Muscle of leg (tissue), 11 donors: ENCODE results near the gene PPFIBP1. TPM values are rescaled to one million over a fixed set of nuclear protein-coding genes. Genes with fewer than 3 reads are reported as not detected.
A peak's percentile ranks its signal among the peaks of the same experiment; 100 is the strongest.

Experiments used
- DNase-seq: peaks from one replicate; pipeline ENCODE4 v3.0.0; 2013
- H3K27ac ChIP-seq: one replicate; pipeline ENCODE4 v1.5.1; 2013; ENCODE audit warnings: mild to moderate bottlenecking, low read length, control low read depth
- H3K27me3 ChIP-seq: one replicate; pipeline ENCODE4 v1.6.1; 2013; ENCODE audit warnings: low read length; ENCODE audit not compliant: control insufficient read depth, insufficient read depth
- H3K36me3 ChIP-seq: one replicate; pipeline ENCODE4 v1.6.1; 2013; ENCODE audit warnings: low read length; ENCODE audit not compliant: control insufficient read depth, insufficient read depth
- H3K4me1 ChIP-seq: one replicate; pipeline ENCODE4 v1.6.1; 2013; ENCODE audit warnings: low read length; ENCODE audit not compliant: control insufficient read depth, insufficient read depth
- H3K4me3 ChIP-seq: one replicate; pipeline ENCODE4 v1.5.1; 2013; ENCODE audit warnings: low read length, control low read depth
- H3K9me3 ChIP-seq: replicated peaks from 2 replicates; pipeline ENCODE4 v1.6.1; 2013; ENCODE audit warnings: low read depth, low read length; ENCODE audit not compliant: control insufficient read depth
- WGBS: methylation state at CpG from one replicate; pipeline ENCODE4 v1.1.5; 2013; ENCODE audit warnings: missing lambda C conversion rate; ENCODE audit not compliant: insufficient coverage; 5-methylcytosine and 5-hydroxymethylcytosine counted together
- polyA plus RNA-seq, 8 donors: library from polyadenylated mRNA; unstranded; fragments of 120-200 nt; gene quantifications; one replicate each; pipeline versions ENCODE4 v1.2.1 to v1.2.3, GENCODE V29; 2013; ENCODE audit warnings: inconsistent platforms in 1 of 8, low replicate concordance in 1 of 8; ENCODE audit not compliant: insufficient read length in 8 of 8, insufficient read depth in 1 of 8
- total RNA-seq: library from RNA; stranded (reverse); fragments of 120-200 nt; gene quantifications from one replicate; pipeline ENCODE4 v1.2.4, GENCODE V29; 2013

PPFIBP1 gene
- total and polyA plus RNA-seq, 9 donors, result 24.1 to 51.4 (median 37.3) TPM

- H3K9me3 ChIP-seq, result no peaks in the 10 kb centered on the region
Measured at GRCh38 chr12:27672643-27673042, 148.6 kb downstream of the PPFIBP1 start.

GRCh38 chr12:27673101-27673718 lies 149.2 kb downstream of the PPFIBP1 start:
- Histone ChIP-seq H3K4me1 (no peaks in the 10 kb centered on the region), H3K27ac (peak overlapping the region; percentile 73), H3K4me3 (no peak overlapping the region), H3K27me3 (no peaks in the 10 kb centered on the region), H3K36me3 (peaks cover 20% of the 10 kb centered on the region), H3K9me3 (no peaks in the 10 kb centered on the region)
- no CpG with 5 or more reads among the region's 3 CpGs for WGBS
- peak; percentile 94 for DNase-seq

More at GRCh38 chr12:27672643-27673042, 148.6 kb downstream of the PPFIBP1 start:
- peak; percentile 89 for DNase-seq
- Histone ChIP-seq H3K27me3 (no peaks in the 10 kb centered on the region), H3K36me3 (peaks cover 25% of the 10 kb centered on the region), H3K4me3 (no peak overlapping the region), H3K4me1 (no peaks in the 10 kb centered on the region), H3K27ac (peak overlapping the region; percentile 73)
- WGBS, result no CpG with 5 or more reads among the region's 1 CpG

- H3K27me3 ChIP-seq, result no peaks in the 10 kb centered on the region
Measured at GRCh38 chr12:27674989-27675388, 151.0 kb downstream of the PPFIBP1 start.

GRCh38 chr12:27680619-27681018 lies 156.6 kb downstream of the PPFIBP1 start:
- Histone ChIP-seq H3K9me3 (no peaks in the 10 kb centered on the region), H3K4me3 (no peak overlapping the region), H3K4me1 (no peaks in the 10 kb centered on the region), H3K36me3 (peaks cover 46% of the 10 kb centered on the region), H3K27ac (no peak overlapping the region), H3K27me3 (no peaks in the 10 kb centered on the region)
- no peak for DNase-seq

More at GRCh38 chr12:27674989-27675388, 151.0 kb downstream of the PPFIBP1 start:
- Histone ChIP-seq H3K36me3 (peaks cover 24% of the 10 kb centered on the region), H3K4me1 (no peaks in the 10 kb centered on the region), H3K9me3 (no peaks in the 10 kb centered on the region), H3K4me3 (no peak overlapping the region), H3K27ac (no peak overlapping the region)
- DNase-seq, result no peak
- no CpG with 5 or more reads among the region's 2 CpGs for WGBS

- no CpG with 5 or more reads among the region's 2 CpGs for WGBS
- no peak overlapping the region for H3K27ac ChIP-seq
- DNase-seq, result no peak
- H3K36me3 ChIP-seq, result peaks cover 37% of the 10 kb centered on the region
- H3K9me3 ChIP-seq, result no peaks in the 10 kb centered on the region
- no peaks in the 10 kb centered on the region for H3K27me3 ChIP-seq
- no peak overlapping the region for H3K4me3 ChIP-seq
- no peaks in the 10 kb centered on the region for H3K4me1 ChIP-seq
Measured at GRCh38 chr12:27682534-27682933, 158.5 kb downstream of the PPFIBP1 start.

GRCh38 chr12:27685274-27685673 lies 161.3 kb downstream of the PPFIBP1 start:
- WGBS, result no CpG with 5 or more reads among the region's 2 CpGs
- no peak for DNase-seq
- Histone ChIP-seq H3K27me3 (no peaks in the 10 kb centered on the region), H3K4me3 (no peak overlapping the region), H3K36me3 (peaks cover 44% of the 10 kb centered on the region), H3K4me1 (no peaks in the 10 kb centered on the region), H3K27ac (no peak overlapping the region), H3K9me3 (no peaks in the 10 kb centered on the region)

- H3K9me3 ChIP-seq, result no peaks in the 10 kb centered on the region
- no peak for DNase-seq
- H3K4me3 ChIP-seq, result no peak overlapping the region
- no peak overlapping the region for H3K27ac ChIP-seq
- no peaks in the 10 kb centered on the region for H3K4me1 ChIP-seq
- no peaks in the 10 kb centered on the region for H3K27me3 ChIP-seq
- H3K36me3 ChIP-seq, result peaks cover 43% of the 10 kb centered on the region
Measured at GRCh38 chr12:27686147-27686546, 162.1 kb downstream of the PPFIBP1 start.

GRCh38 chr12:27688671-27689070 lies 164.7 kb downstream of the PPFIBP1 start:
- Histone ChIP-seq H3K36me3 (peaks cover 44% of the 10 kb centered on the region), H3K27ac (no peak overlapping the region), H3K9me3 (no peaks in the 10 kb centered on the region), H3K27me3 (no peaks in the 10 kb centered on the region), H3K4me1 (no peaks in the 10 kb centered on the region), H3K4me3 (no peak overlapping the region)
- DNase-seq, result no peak
- 100% methylated on average over 2 of the region's 3 CpGs for WGBS

GRCh38 chr12:27689558-27690180 lies 165.7 kb downstream of the PPFIBP1 start:
- H3K27ac ChIP-seq, result no peak overlapping the region
- H3K36me3 ChIP-seq, result peaks cover 42% of the 10 kb centered on the region
- H3K9me3 ChIP-seq, result no peaks in the 10 kb centered on the region
- no peaks in the 10 kb centered on the region for H3K4me1 ChIP-seq
- DNase-seq, result no peak
- H3K27me3 ChIP-seq, result no peaks in the 10 kb centered on the region
- 95% methylated on average over 4 of the region's 13 CpGs for WGBS
- H3K4me3 ChIP-seq, result no peak overlapping the region

- Histone ChIP-seq H3K4me3 (no peak overlapping the region), H3K27me3 (no peaks in the 10 kb centered on the region), H3K27ac (no peak overlapping the region), H3K36me3 (peaks cover 46% of the 10 kb centered on the region), H3K4me1 (no peaks in the 10 kb centered on the region), H3K9me3 (no peaks in the 10 kb centered on the region)
- no peak for DNase-seq
- no CpG with 5 or more reads among the region's 2 CpGs for WGBS
Measured at GRCh38 chr12:27693403-27693802, 169.4 kb downstream of the PPFIBP1 start.
